ENCODE data around the gene CUL2. TPM values are rescaled to one million over a fixed set of nuclear protein-coding genes. Genes with fewer than 3 reads are reported as not detected.

The CUL2 gene
- total and polyA plus RNA-seq, 2 experiments from 2014 or later, result 25.8 to 34.4 TPM

DNA sequence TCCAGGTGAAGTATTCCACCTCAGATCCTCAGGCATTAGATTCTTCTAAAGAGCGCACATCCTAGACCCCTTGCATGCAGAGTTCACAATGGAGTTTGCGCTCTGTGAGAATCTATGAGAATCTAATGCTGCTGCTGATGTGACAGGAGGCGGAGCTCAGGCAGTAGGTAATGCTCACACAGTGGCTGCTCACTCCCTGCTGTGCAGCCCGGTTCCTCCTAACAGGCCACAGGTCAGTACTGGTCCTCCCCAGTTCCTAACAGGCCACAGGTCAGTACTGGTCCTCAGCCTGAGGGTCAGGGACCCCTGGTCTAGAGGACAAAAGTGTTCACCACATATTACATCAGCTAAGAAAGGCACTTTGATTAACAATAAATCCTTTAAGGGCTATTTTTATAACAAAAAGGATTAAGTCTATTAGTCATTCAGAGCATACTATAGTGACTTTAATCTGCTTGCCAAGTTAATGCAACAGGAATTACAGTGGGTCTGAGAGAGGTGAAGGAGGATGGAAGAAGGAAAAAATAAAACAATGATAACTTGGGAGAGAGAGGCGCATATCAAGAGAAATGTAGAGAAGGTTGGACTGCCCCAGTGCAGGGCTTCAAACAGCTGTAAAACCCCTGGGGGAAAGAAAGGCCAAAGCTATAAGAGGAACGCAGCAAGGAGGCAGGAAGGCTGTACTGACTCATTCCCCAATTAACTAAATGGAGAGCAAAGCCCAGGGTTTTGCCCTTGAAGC, 49.2 kb downstream of the CUL2 start:
- peaks cover 4% of the 10 kb centered on the region for H3K36me3 ChIP-seq (replicated peaks; ENCODE audit: insufficient read depth, low read depth)
- H3K27ac ChIP-seq, result no peak overlapping the region
- WGBS (ENCODE audit: low lambda C conversion rate, missing lambda C conversion rate), result 83% methylated on average over 6 of the region's 6 CpGs
- no peaks in the 10 kb centered on the region for H3K9me3 ChIP-seq (ENCODE audit: low read depth)
- H3K4me3 ChIP-seq, result no peak overlapping the region
- H3K9me2 ChIP-seq (replicated peaks; ENCODE audit: insufficient read depth), result no peaks in the 10 kb centered on the region
- H3K4me1 ChIP-seq (ENCODE audit: insufficient read depth), result peaks cover 4% of the 10 kb centered on the region
- H4K20me1 ChIP-seq (ENCODE audit: insufficient read depth, poor library complexity, severe bottlenecking), result peaks cover 2% of the 10 kb centered on the region
- no peaks in the 10 kb centered on the region for H3K79me2 ChIP-seq
- no peaks in the 10 kb centered on the region for H3K27me3 ChIP-seq
- H2AFZ ChIP-seq, result no peak overlapping the region
- no peak overlapping the region for H3K4me2 ChIP-seq
- no peak for DNase-seq (ENCODE audit: low spot score)
- no peak for TF ChIP-seq EZH2 (IDR thresholded peaks at IDR 0.05; ENCODE audit: borderline replicate concordance)
- no peak for TF ChIP-seq EZH2phosphoT487 (IDR thresholded peaks at IDR 0.05; ENCODE audit: low read depth, severe bottlenecking, unreplicated experiment)
- no peak for TF ChIP-seq CTCF (IDR thresholded peaks at IDR 0.05; ENCODE audit: poor library complexity)

DNA sequence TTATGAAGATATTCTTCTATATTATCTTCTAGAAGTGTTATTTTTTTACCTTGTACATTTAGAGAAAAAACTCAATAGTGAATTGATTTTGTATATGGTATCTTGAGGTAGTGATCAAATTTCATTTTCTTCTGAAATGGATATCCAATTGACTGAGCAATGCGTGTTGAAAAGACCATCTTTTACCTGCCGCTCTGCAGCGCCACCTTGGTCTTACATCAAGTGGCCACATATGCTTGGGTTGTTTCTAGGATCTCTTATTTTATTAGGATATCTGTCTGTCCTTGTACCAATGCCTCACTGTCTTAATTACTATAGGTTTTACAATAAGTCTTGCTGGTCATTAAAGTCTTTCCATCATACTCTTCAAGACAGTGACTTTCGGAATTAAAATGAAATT, 53.0 kb downstream of the CUL2 start:
- H3K9me2 ChIP-seq (replicated peaks; ENCODE audit: insufficient read depth), result no peaks in the 10 kb centered on the region
- H3K27me3 ChIP-seq, result no peaks in the 10 kb centered on the region
- H3K27ac ChIP-seq, result no peak overlapping the region
- no peak overlapping the region for H2AFZ ChIP-seq
- H3K9me3 ChIP-seq (ENCODE audit: low read depth), result no peaks in the 10 kb centered on the region
- TF ChIP-seq EZH2 (IDR thresholded peaks at IDR 0.05; ENCODE audit: borderline replicate concordance) (no peak), EZH2phosphoT487 (IDR thresholded peaks at IDR 0.05; ENCODE audit: low read depth, severe bottlenecking, unreplicated experiment) (no peak), CTCF (IDR thresholded peaks at IDR 0.05; ENCODE audit: poor library complexity) (no peak)
- peaks cover 1% of the 10 kb centered on the region for H4K20me1 ChIP-seq (ENCODE audit: insufficient read depth, poor library complexity, severe bottlenecking)
- H3K4me3 ChIP-seq, result no peak overlapping the region
- H3K4me1 ChIP-seq (ENCODE audit: insufficient read depth), result no peaks in the 10 kb centered on the region
- no peaks in the 10 kb centered on the region for H3K79me2 ChIP-seq
- peaks cover 3% of the 10 kb centered on the region for H3K36me3 ChIP-seq (replicated peaks; ENCODE audit: insufficient read depth, low read depth)
- H3K4me2 ChIP-seq, result no peak overlapping the region
- over 99% methylated on average over 4 of the region's 4 CpGs for whole genome bisulfite sequencing (ENCODE audit: low lambda C conversion rate, missing lambda C conversion rate)
- no peak for DNase-seq (ENCODE audit: low spot score)

GRCh38 chr10:35035606-35036005, 54.5 kb downstream of the CUL2 start:
- H3K36me3 ChIP-seq (replicated peaks; ENCODE audit: insufficient read depth, low read depth), result no peaks in the 10 kb centered on the region
- H3K27me3 ChIP-seq, result no peaks in the 10 kb centered on the region
- 89% methylated on average over 1 of the region's 1 CpG for WGBS (ENCODE audit: low lambda C conversion rate, missing lambda C conversion rate)
- H3K27ac ChIP-seq, result no peak overlapping the region
- no peaks in the 10 kb centered on the region for H3K4me1 ChIP-seq (ENCODE audit: insufficient read depth)
- TF ChIP-seq EZH2phosphoT487 (IDR thresholded peaks at IDR 0.05; ENCODE audit: low read depth, severe bottlenecking, unreplicated experiment), result no peak
- TF ChIP-seq EZH2 (IDR thresholded peaks at IDR 0.05; ENCODE audit: borderline replicate concordance), result no peak
- no peak for TF ChIP-seq CTCF (IDR thresholded peaks at IDR 0.05; ENCODE audit: poor library complexity)
- no peaks in the 10 kb centered on the region for H3K9me2 ChIP-seq (replicated peaks; ENCODE audit: insufficient read depth)
- no peaks in the 10 kb centered on the region for H4K20me1 ChIP-seq (ENCODE audit: insufficient read depth, poor library complexity, severe bottlenecking)
- H2AFZ ChIP-seq, result no peak overlapping the region
- H3K9me3 ChIP-seq (ENCODE audit: low read depth), result no peaks in the 10 kb centered on the region
- no peak for DNase-seq (ENCODE audit: low spot score)
- no peak overlapping the region for H3K4me2 ChIP-seq
- no peaks in the 10 kb centered on the region for H3K79me2 ChIP-seq
- H3K4me3 ChIP-seq, result no peak overlapping the region

All from hepatocyte (in vitro differentiated cells).